ENCODE measurements around the gene ZNF384.

DNA sequence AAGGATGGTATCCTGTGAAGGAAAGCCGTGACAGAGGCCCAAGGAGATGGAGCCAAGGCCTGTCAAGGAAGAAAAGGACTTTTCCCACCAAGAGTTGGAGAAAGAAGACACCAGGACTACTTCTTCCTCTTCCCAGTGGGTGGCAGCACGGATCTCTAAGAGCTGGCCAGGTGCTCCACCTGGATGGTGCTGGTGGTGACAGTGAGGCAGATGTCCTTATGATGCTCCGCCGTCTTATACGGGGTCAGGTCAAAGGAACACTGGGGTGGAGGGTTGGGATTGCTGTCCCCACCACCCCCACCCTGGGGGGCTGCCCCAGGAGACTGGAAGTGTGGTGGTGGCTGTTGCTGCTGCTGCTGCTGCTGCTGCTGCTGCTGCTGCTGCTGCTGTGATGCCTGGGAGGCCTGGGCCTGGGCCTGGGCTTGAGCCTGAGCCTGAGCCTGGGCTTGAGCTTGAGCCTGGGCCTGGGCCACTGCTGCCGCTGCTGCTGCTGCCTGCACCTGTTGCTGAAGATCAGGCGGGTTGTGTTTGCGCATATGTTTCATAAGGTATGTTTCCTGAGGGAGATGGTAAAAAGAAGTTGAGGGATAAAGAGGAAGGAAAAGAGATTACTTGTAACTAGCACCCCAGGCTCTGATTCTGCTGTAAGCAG lies 21.5 kb downstream of the ZNF384 start:
- TF ChIP-seq, protein P1, sequence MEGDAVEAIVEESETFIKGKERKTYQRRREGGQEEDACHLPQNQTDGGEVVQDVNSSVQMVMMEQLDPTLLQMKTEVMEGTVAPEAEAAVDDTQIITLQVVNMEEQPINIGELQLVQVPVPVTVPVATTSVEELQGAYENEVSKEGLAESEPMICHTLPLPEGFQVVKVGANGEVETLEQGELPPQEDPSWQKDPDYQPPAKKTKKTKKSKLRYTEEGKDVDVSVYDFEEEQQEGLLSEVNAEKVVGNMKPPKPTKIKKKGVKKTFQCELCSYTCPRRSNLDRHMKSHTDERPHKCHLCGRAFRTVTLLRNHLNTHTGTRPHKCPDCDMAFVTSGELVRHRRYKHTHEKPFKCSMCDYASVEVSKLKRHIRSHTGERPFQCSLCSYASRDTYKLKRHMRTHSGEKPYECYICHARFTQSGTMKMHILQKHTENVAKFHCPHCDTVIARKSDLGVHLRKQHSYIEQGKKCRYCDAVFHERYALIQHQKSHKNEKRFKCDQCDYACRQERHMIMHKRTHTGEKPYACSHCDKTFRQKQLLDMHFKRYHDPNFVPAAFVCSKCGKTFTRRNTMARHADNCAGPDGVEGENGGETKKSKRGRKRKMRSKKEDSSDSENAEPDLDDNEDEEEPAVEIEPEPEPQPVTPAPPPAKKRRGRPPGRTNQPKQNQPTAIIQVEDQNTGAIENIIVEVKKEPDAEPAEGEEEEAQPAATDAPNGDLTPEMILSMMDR (IDR thresholded peaks at IDR 0.05): no peak
- TF ChIP-seq POLR2A (IDR thresholded peaks at IDR 0.05): no peak

Measured in testis (tissue), 2 donors.